GM12878 (cell line): ENCODE measurements around the gene GRIPAP1. TPM values are rescaled to one million over a fixed set of nuclear protein-coding genes. Genes with fewer than 3 reads are reported as not detected.
A peak's percentile ranks its signal among the peaks of the same experiment; 100 is the strongest.

ENCODE experiments used
- ASH2L ChIP-seq: fragments of 300-600, 200-600 bp; sonication (generic); IDR thresholded peaks from 2 replicates; pipeline ENCODE4 v1.6.1; 2017; ENCODE audit warnings: low read depth, mild to moderate bottlenecking, borderline replicate concordance
- CHD4 ChIP-seq: fragments of 200-600 bp; sonication (generic); IDR thresholded peaks from 2 replicates; pipeline ENCODE4 v1.6.1; 2016; ENCODE audit warnings: mild to moderate bottlenecking
- CREB1 ChIP-seq: IDR thresholded peaks from 2 replicates; pipeline ENCODE4 v1.6.1; 2012; ENCODE audit warnings: low read depth, mild to moderate bottlenecking, inconsistent platforms
- E2F8 ChIP-seq: fragments of 450-650 bp; IDR thresholded peaks from 2 replicates; pipeline ENCODE4 v1.6.1; 2018; ENCODE audit warnings: mild to moderate bottlenecking, low read depth, moderate library complexity; ENCODE audit not compliant: partially characterized antibody
- NFIC ChIP-seq: IDR thresholded peaks from 2 replicates; pipeline ENCODE4 v1.6.1; 2012; ENCODE audit warnings: low read depth, mild to moderate bottlenecking, inconsistent platforms, low read length, moderate library complexity
- NKRF ChIP-seq: fragments of 450-650 bp; conservative IDR thresholded peaks from 2 replicates; pipeline ENCODE4 v1.6.1; 2017; ENCODE audit warnings: mild to moderate bottlenecking, moderate library complexity
- PBX3 ChIP-seq: IDR thresholded peaks from 2 replicates; pipeline ENCODE4 v1.6.1; 2011; ENCODE audit warnings: mild to moderate bottlenecking, low read depth, low read length, moderate library complexity; ENCODE audit not compliant: insufficient replicate concordance
- REST ChIP-seq: IDR thresholded peaks from 2 replicates; pipeline ENCODE4 v1.6.1; 2012; ENCODE audit warnings: mild to moderate bottlenecking, low read depth, low read length
- SUZ12 ChIP-seq: fragments of 200-600 bp; sonication (generic); IDR thresholded peaks from one replicate; pipeline ENCODE4 v1.6.1; 2018; ENCODE audit warnings: antibody characterized with exemption, mild to moderate bottlenecking; ENCODE audit not compliant: unreplicated experiment
- TCF7 ChIP-seq: IDR thresholded peaks from 2 replicates; pipeline ENCODE4 v1.6.1; 2014; ENCODE audit warnings: antibody characterized with exemption, borderline replicate concordance
- ZBED1 ChIP-seq: IDR thresholded peaks from 2 replicates; pipeline ENCODE4 v1.6.1; 2016; ENCODE audit warnings: borderline replicate concordance
- polyA plus RNA-seq, 11 experiments: library from polyadenylated mRNA; depleted of rRNA in 4 of 11; unstranded in 6 of 11; stranded (reverse) in 5 of 11; fragments of >200 nt; fragmentation: Nextera tagmentation in 4 of 11; fragmentation: Illumina TruSeq in 1 of 11; extraction: Ambion mirVana in 4 of 11; extraction: Trizol in 1 of 11; gene quantifications; 1 replicate in 1 of 11; 2 replicates in 10 of 11; pipeline versions ENCODE4 v1.2.1 to v1.2.3, GENCODE V29; 2011 to 2016; ENCODE audit warnings: inconsistent platforms in 2 of 11, missing spikeins in 2 of 11, low read depth in 1 of 11
- total RNA-seq, 4 experiments: library from RNA; depleted of rRNA in 3 of 4; stranded (reverse); fragments of >200 nt in 3 of 4; fragmentation: Illumina TruSeq in 1 of 4; extraction: Trizol in 1 of 4; gene quantifications; 2 replicates each; pipeline versions ENCODE4 v1.2.1 to v1.2.3, GENCODE V29; 2013 to 2021

Gene GRIPAP1
- total and polyA plus RNA-seq, 10 of the 15 experiments (the other 5 are each of a cell fraction or from before 2014, with no cell fraction given) = 4.2 to 44.7 (median 25.8) TPM

GRCh38 chrX:48957827-48958634, 44.0 kb downstream of the GRIPAP1 start (continued):
- TF ChIP-seq E2F8 (peak; percentile 53), SUZ12 (no peak), CHD4 (no peak), CREB1 (peak; percentile 91), NKRF (peak; percentile 62; the same call in 1 of the 2 replicates), NFIC (no peak), ZBED1 (no peak), TCF7 (no peak), REST (no peak), PBX3 (peak; percentile 93), ASH2L (no peak)
